ENCODE measurements around the gene CTBS. TPM values are rescaled to one million over a fixed set of nuclear protein-coding genes. Genes with fewer than 3 reads are reported as not detected.

Gene CTBS
- polyA plus RNA-seq, 1 donor from 2014 or later, result 0.95 TPM

GRCh38 chr1:84611796-84612195, 37.6 kb upstream of the CTBS start:
- no peaks in the 10 kb centered on the region for H3K79me2 ChIP-seq (replicated peaks; ENCODE audit: insufficient read depth, low read length)
- no peak overlapping the region for H3K4me2 ChIP-seq (ENCODE audit: low read length)
- no peak overlapping the region for H3K9ac ChIP-seq (ENCODE audit: low read length)
- no peaks in the 10 kb centered on the region for H3K36me3 ChIP-seq (ENCODE audit: insufficient read depth, low read length)
- H4K20me1 ChIP-seq (ENCODE audit: insufficient read depth), result no peaks in the 10 kb centered on the region
- H3K27me3 ChIP-seq (ENCODE audit: insufficient read depth, low read depth, low read length), result no peaks in the 10 kb centered on the region
- no peak overlapping the region for H3K27ac ChIP-seq (ENCODE audit: low read length)
- H3K9me3 ChIP-seq (ENCODE audit: low read length), result peaks cover 5% of the 10 kb centered on the region
- no peak overlapping the region for H2AFZ ChIP-seq (ENCODE audit: low read depth, low read length)
- no peaks in the 10 kb centered on the region for H3K9me2 ChIP-seq (ENCODE audit: insufficient read depth, low read length)
- H3K4me3 ChIP-seq (ENCODE audit: low read length), result no peak overlapping the region
- TF ChIP-seq EZH2 (IDR thresholded peaks at IDR 0.05; ENCODE audit: borderline replicate concordance, insufficient read depth, low read length, poor library complexity, severe bottlenecking) (no peak), POLR2AphosphoS5 (IDR thresholded peaks at IDR 0.05) (no peak), TAF1 (IDR thresholded peaks at IDR 0.05; ENCODE audit: low read depth) (no peak), REST (IDR thresholded peaks at IDR 0.05; ENCODE audit: borderline replicate concordance) (no peak), EP300 (conservative IDR thresholded peaks at IDR 0.05; ENCODE audit: poor library complexity, severe bottlenecking) (no peak), RAD21 (conservative IDR thresholded peaks at IDR 0.05) (no peak), MXI1 (conservative IDR thresholded peaks at IDR 0.05; ENCODE audit: poor library complexity, severe bottlenecking) (no peak), SMC3 (conservative IDR thresholded peaks at IDR 0.05; ENCODE audit: poor library complexity) (no peak), CTCF (IDR thresholded peaks at IDR 0.05; ENCODE audit: poor library complexity, severe bottlenecking) (no peak)
- H3F3A ChIP-seq (ENCODE audit: insufficient read depth, low read length, poor library complexity, severe bottlenecking), result no peaks in the 10 kb centered on the region

GRCh38 chr1:84611091-84611490, 36.9 kb upstream of the CTBS start:
- no peak overlapping the region for H3K27ac ChIP-seq (ENCODE audit: low read length)
- H3K4me3 ChIP-seq (ENCODE audit: low read length), result no peak overlapping the region
- no peaks in the 10 kb centered on the region for H3K36me3 ChIP-seq (ENCODE audit: insufficient read depth, low read length)
- H2AFZ ChIP-seq (ENCODE audit: low read depth, low read length), result no peak overlapping the region
- no peaks in the 10 kb centered on the region for H3K79me2 ChIP-seq (replicated peaks; ENCODE audit: insufficient read depth, low read length)
- H4K20me1 ChIP-seq (ENCODE audit: insufficient read depth), result no peaks in the 10 kb centered on the region
- peaks cover 5% of the 10 kb centered on the region for H3K9me3 ChIP-seq (ENCODE audit: low read length)
- no peak overlapping the region for H3K4me2 ChIP-seq (ENCODE audit: low read length)
- no peaks in the 10 kb centered on the region for H3F3A ChIP-seq (ENCODE audit: insufficient read depth, low read length, poor library complexity, severe bottlenecking)
- no peaks in the 10 kb centered on the region for H3K9me2 ChIP-seq (ENCODE audit: insufficient read depth, low read length)
- TF ChIP-seq POLR2AphosphoS5 (IDR thresholded peaks at IDR 0.05), result no peak
- no peak for TF ChIP-seq TAF1 (IDR thresholded peaks at IDR 0.05; ENCODE audit: low read depth)
- no peak for TF ChIP-seq MXI1 (conservative IDR thresholded peaks at IDR 0.05; ENCODE audit: poor library complexity, severe bottlenecking)
- no peak for TF ChIP-seq SMC3 (conservative IDR thresholded peaks at IDR 0.05; ENCODE audit: poor library complexity)
- no peak for TF ChIP-seq CTCF (IDR thresholded peaks at IDR 0.05; ENCODE audit: poor library complexity, severe bottlenecking)
- TF ChIP-seq EP300 (conservative IDR thresholded peaks at IDR 0.05; ENCODE audit: poor library complexity, severe bottlenecking), result no peak
- H3K27me3 ChIP-seq (ENCODE audit: insufficient read depth, low read depth, low read length), result no peaks in the 10 kb centered on the region
- H3K9ac ChIP-seq (ENCODE audit: low read length), result no peak overlapping the region
